Mesendoderm (in vitro differentiated cells): ENCODE data around the gene DPPA5. TPM values are rescaled to one million over a fixed set of nuclear protein-coding genes. Genes with fewer than 3 reads are reported as not detected.
"Not testable (repeated sequence)": the region's sequence is repeated elsewhere in the genome, so short reads cannot be mapped to it uniquely, and the experiment has no call there.

Source experiments
- DNase-seq: peaks from one replicate; pipeline ENCODE4 v3.0.0; 2013
- H2AK5ac ChIP-seq: 2 replicates; pipeline ENCODE4 v1.6.1; 2013; ENCODE audit warnings: low read length, inconsistent platforms
- H2BK120ac ChIP-seq: 2 replicates; pipeline ENCODE4 v1.6.1; 2013; ENCODE audit warnings: low read depth, mild to moderate bottlenecking, low read length, moderate library complexity, mixed read lengths
- H2BK15ac ChIP-seq: replicated peaks from 2 replicates; pipeline ENCODE4 v1.6.1; 2013; ENCODE audit warnings: low read depth, mild to moderate bottlenecking, moderate library complexity
- H2BK5ac ChIP-seq: 2 replicates; pipeline ENCODE4 v1.6.1; 2013; ENCODE audit warnings: low read length, inconsistent platforms
- H3K18ac ChIP-seq: 2 replicates; pipeline ENCODE4 v1.6.1; 2013; ENCODE audit warnings: mild to moderate bottlenecking, low read length, mixed read lengths
- H3K23ac ChIP-seq: one replicate; pipeline ENCODE4 v1.6.1; 2013; ENCODE audit warnings: low read length
- H3K27ac ChIP-seq: 2 replicates; pipeline ENCODE4 v1.5.1; 2013; ENCODE audit warnings: low read depth, mild to moderate bottlenecking, inconsistent platforms, low read length, moderate library complexity
- H3K27me3 ChIP-seq: 2 replicates; pipeline ENCODE4 v1.6.1; 2013; ENCODE audit warnings: low read length, control low read depth, mild to moderate bottlenecking, inconsistent platforms; ENCODE audit not compliant: insufficient read depth, poor library complexity
- H3K36me3 ChIP-seq: 2 replicates; pipeline ENCODE4 v1.6.1; 2013; ENCODE audit warnings: low read length, inconsistent platforms; ENCODE audit not compliant: control insufficient read depth, insufficient read depth
- H3K4ac ChIP-seq: one replicate; pipeline ENCODE4 v1.6.1; 2013; ENCODE audit warnings: low read depth, mild to moderate bottlenecking, low read length, moderate library complexity
- H3K4me1 ChIP-seq: 2 replicates; pipeline ENCODE4 v1.6.1; 2013; ENCODE audit warnings: low read depth, low read length, inconsistent platforms; ENCODE audit not compliant: control insufficient read depth
- H3K4me2 ChIP-seq: 2 replicates; pipeline ENCODE4 v1.6.1; 2013; ENCODE audit warnings: low read length
- H3K4me3 ChIP-seq: 2 replicates; pipeline ENCODE4 v1.5.1; 2013; ENCODE audit warnings: mild to moderate bottlenecking, low read length
- H3K56ac ChIP-seq: one replicate; pipeline ENCODE4 v1.6.1; 2013; ENCODE audit warnings: low read length
- H3K79me1 ChIP-seq: 2 replicates; pipeline ENCODE4 v1.6.1; 2013; ENCODE audit warnings: low read length, inconsistent platforms
- H3K79me2 ChIP-seq: 2 replicates; pipeline ENCODE4 v1.6.1; 2013; ENCODE audit warnings: mild to moderate bottlenecking, low read length; ENCODE audit not compliant: control insufficient read depth, insufficient read depth
- H3K9ac ChIP-seq: 2 replicates; pipeline ENCODE4 v1.6.1; 2013; ENCODE audit warnings: low read length, inconsistent platforms
- H4K5ac ChIP-seq: one replicate; pipeline ENCODE4 v1.6.1; 2013; ENCODE audit warnings: low read length
- H4K8ac ChIP-seq: one replicate; pipeline ENCODE4 v1.6.1; 2013; ENCODE audit warnings: low read depth, mild to moderate bottlenecking, control low read depth, low read length, moderate library complexity
- WGBS: extraction: QIAGEN DNeasy Blood & Tissue Kit; methylation state at CpG from one replicate; pipeline ENCODE4 v1.1.7; 2013; ENCODE audit warnings: low lambda C conversion rate, missing lambda C conversion rate; ENCODE audit not compliant: insufficient coverage; ENCODE audit errors: extremely low coverage; 5-methylcytosine and 5-hydroxymethylcytosine counted together
- small RNA-seq: library from polyadenylated mRNA; stranded (forward); fragments of <200 nt; extraction: miRNeasy Mini kit (QIAGEN cat#:217004); gene quantifications from one replicate; pipeline ENCODE3, GENCODE V24; 2013; ENCODE audit not compliant: insufficient read depth

DPPA5 gene

DNA sequence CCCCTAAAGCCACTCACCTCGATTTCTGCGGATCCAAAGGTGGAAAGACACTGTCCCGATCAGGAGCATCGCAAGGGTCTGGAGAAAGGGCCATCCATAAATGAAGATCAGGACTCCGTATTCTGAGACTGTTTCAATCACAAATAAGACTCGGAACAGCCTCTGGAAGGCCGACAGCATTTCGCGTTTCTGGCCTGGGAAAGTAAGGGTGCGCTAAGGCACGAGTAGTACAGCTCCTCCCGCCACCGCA lies 44.6 kb downstream of the DPPA5 start:
- no peak overlapping the region for H2AK5ac ChIP-seq
- no peak overlapping the region for H2BK15ac ChIP-seq
- no peak overlapping the region for H3K4ac ChIP-seq
- no peak overlapping the region for H2BK120ac ChIP-seq
- H4K5ac ChIP-seq: peak overlapping the region; percentile 29
- peaks cover 5% of the 10 kb centered on the region for H3K79me1 ChIP-seq
- no peak overlapping the region for H4K8ac ChIP-seq
- no peak overlapping the region for H2BK5ac ChIP-seq
- no peak overlapping the region for H3K18ac ChIP-seq
- peak overlapping the region; percentile 15 for H3K23ac ChIP-seq
- H3K4me2 ChIP-seq: peak overlapping the region; percentile 96
- no peaks in the 10 kb centered on the region for H3K4me1 ChIP-seq
- peak overlapping the region; percentile 67 for H3K4me3 ChIP-seq
- H3K27me3 ChIP-seq: no peaks in the 10 kb centered on the region
- peak overlapping the region; percentile 90 for H3K9ac ChIP-seq
- DNase-seq: no peak
- H3K27ac ChIP-seq: no peak overlapping the region
- peak overlapping the region; percentile 95 for H3K56ac ChIP-seq
- no CpG with 5 or more reads among the region's 13 CpGs for WGBS
- H3K79me2 ChIP-seq: peaks cover 3% of the 10 kb centered on the region
- no peaks in the 10 kb centered on the region for H3K36me3 ChIP-seq

DNA sequence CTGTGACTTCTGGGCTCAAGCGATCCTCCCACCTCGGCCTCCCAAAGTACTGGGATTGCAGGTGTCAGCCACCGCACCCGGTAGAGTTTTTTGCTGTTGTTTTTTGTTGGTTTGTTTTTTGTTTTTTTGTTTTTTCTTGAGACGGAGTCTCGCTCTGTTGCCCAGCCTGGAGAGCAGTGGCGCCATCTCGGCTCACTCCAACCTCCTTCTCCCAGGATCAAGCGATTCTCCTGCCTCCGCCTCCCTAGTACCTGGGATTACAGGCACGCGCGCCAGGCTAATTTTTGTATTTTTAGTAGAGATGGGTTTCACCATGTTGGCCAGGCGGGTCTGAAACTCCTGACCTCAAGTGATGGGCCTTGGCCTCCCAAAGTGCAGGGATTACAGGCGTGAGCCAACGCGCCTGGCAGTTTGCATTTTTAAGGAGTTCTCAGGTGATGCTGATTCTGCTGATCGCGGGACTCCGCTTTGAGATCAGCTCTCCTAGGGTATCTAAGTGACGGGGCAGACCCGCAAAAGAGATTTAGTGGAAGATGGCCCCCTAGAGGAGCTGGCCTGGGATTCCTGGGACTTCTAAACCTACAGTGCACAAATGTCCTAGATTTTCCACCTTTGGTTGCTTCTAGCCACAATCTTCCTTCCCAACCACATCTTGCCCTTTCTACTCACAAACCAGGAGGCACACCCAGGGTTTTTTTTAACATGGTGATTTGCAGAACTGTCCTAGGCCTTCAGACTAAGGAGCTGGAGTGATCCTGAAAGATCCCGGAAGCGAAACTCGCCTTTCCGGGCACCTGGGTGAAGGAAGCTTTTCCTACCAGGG lies 45.2 kb downstream of the DPPA5 start:
- no peak overlapping the region for H3K23ac ChIP-seq
- H3K9ac ChIP-seq: peak overlapping the region; percentile 90
- H4K5ac ChIP-seq: peak overlapping the region; percentile 29
- peak; percentile 78 for DNase-seq
- no peak overlapping the region for H2AK5ac ChIP-seq
- H2BK5ac ChIP-seq: no peak overlapping the region
- no peak overlapping the region for H3K27ac ChIP-seq
- peaks cover 3% of the 10 kb centered on the region for H3K79me2 ChIP-seq
- no peak overlapping the region for H3K4ac ChIP-seq
- no peak overlapping the region for H3K18ac ChIP-seq
- peak overlapping the region; percentile 67 for H3K4me3 ChIP-seq
- H3K56ac ChIP-seq: peak overlapping the region; percentile 95
- H4K8ac ChIP-seq: no peak overlapping the region
- H3K36me3 ChIP-seq: no peaks in the 10 kb centered on the region
- no peak overlapping the region for H2BK120ac ChIP-seq
- H3K27me3 ChIP-seq: no peaks in the 10 kb centered on the region
- no peak overlapping the region for H2BK15ac ChIP-seq
- no CpG with 5 or more reads among the region's 26 CpGs for WGBS
- H3K79me1 ChIP-seq: peaks cover 5% of the 10 kb centered on the region
- H3K4me2 ChIP-seq: peak overlapping the region; percentile 96
- H3K4me1 ChIP-seq: no peaks in the 10 kb centered on the region

DNA sequence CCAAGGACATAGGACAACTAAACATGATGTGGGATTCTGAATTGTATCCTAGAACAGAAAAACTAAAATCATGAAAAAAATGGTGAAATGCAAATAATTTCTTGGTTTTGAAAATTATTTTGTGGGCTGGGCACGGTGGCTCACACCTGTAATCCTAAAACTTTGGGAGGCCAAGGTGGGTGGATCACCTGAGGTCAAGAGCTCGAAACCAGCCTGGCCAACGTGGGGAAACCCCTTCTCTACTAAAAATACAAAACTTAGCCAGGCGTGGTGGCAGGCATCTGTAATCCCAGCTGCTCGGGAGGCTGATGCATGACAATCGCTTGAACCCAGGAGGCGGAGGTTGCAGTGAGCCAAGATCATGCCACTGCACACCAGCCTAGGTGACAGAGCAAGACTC lies 50.3 kb downstream of the DPPA5 start:
- H3K9ac ChIP-seq, H2BK5ac ChIP-seq, H3K4me3 ChIP-seq, H3K4ac ChIP-seq, H3K27me3 ChIP-seq, H2AK5ac ChIP-seq, H4K5ac ChIP-seq, DNase-seq, H3K79me2 ChIP-seq, H4K8ac ChIP-seq, H2BK15ac ChIP-seq, H3K4me1 ChIP-seq, H3K79me1 ChIP-seq, H3K4me2 ChIP-seq, H3K18ac ChIP-seq, H3K27ac ChIP-seq, H3K56ac ChIP-seq, H3K36me3 ChIP-seq, H3K23ac ChIP-seq, H2BK120ac ChIP-seq: not testable (repeated sequence)
- WGBS: no CpG with 5 or more reads among the region's 7 CpGs

Small RNA genes lying within 50 kb of the gene (small RNA-seq; reads per million reads assigned to genes)
- gene RPL39P3: not detected
